Muscle of arm (tissue), 12 donors: ENCODE results near the gene SPOCK3. TPM values are rescaled to one million over a fixed set of nuclear protein-coding genes. Genes with fewer than 3 reads are reported as not detected.

Experiments used
- DNase-seq: peaks from one replicate; pipeline ENCODE4 v3.0.0-alpha.2; 2013
- polyA plus RNA-seq, 12 donors: library from polyadenylated mRNA; unstranded; fragments of 120-200 nt; gene quantifications; one replicate each; pipeline ENCODE4 v1.2.1, GENCODE V29; 2013; ENCODE audit not compliant: insufficient read length in 12 of 12

The SPOCK3 gene
- polyA plus RNA-seq, 12 donors, result 0.54 to 3.7 (median 1.2) TPM; not detected in 1

DNA sequence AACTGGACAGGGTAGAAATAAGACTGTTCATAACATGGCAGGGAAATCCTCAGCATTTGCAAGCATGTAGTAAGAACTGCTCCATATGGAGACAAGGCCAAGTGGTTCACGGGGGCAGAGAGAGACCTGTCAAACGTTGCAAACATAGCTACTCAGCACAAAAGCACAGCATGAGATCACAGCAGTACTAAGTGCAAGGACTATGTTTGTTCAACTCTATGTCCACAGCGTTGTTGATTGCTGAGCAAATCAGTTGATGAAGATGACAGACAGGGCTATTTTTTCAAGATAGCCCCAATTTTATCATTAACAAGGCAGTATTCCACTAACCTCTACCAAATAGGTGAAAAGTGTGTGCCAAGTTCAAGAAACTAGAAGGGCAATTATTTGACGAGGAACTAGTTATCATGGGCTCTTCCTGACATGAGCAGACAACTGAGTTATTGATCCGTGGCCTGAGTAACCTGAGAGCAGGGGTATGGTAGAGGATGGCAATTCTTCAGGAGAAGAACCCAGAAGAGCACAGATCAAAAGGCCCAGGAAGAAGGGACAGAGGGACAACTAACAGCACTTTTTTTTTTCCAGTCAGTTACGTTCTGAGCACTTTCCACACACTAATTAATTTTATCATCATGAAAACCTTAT is 57.4 kb downstream of the SPOCK3 start:
- DNase-seq, result no peak

DNA sequence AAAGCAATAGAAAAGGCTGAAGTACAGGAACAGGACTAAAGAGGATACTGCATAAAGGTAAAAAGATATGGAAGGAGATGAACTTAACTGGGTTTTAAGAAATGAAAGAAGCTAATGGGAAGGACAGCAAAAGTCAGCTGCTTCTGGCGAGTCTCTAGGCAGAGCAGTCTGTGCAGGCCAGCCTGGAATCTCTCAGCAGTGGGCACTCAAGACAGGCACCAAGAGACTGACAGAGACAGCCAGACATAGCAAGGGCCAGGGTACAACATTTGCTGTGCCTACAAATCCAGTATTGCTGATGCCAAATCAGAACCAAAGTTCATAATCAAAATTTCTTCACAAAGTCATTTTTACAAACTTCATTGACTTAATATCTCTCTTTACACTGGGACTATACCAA is 62.4 kb downstream of the SPOCK3 start:
- no peak for DNase-seq

DNA sequence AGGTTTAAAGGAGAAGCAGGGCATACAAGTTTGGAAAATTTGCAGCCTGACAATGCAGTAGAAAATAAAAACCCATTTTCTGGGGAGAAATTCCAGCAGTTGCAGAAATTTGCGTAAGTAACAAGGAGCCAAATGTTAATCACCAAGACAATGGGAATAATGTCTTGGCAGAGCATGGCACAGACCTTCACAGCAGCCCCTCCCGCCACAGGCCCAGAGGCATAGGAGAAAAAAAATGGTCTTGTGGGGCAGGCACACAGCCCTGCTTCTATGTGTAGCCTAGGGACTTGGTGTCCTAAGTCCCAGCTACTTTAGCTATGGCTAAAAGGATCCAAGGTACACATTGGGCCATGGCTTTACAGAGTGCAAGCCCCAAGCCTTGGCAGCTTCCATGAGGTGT is 65.7 kb downstream of the SPOCK3 start:
- no peak for DNase-seq

DNA sequence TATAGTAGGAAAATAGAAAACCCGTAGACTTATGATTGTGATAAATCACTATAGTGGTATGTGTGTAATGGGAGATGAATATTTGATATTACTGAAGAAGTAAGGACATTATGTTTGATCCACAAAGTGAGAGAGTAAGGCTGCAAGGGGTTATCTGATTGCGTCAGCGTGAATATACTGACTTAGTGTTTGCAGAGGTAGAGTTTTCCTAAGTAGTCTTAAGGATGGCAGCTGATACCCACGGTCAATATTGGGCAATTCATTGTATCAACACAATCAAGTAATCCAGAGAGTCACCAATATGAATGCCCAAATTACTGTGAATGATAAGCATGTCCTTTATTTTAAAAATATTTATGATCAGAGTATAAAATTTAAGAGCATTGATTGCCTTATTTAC is 83.7 kb downstream of the SPOCK3 start:
- no peak for DNase-seq

DNA sequence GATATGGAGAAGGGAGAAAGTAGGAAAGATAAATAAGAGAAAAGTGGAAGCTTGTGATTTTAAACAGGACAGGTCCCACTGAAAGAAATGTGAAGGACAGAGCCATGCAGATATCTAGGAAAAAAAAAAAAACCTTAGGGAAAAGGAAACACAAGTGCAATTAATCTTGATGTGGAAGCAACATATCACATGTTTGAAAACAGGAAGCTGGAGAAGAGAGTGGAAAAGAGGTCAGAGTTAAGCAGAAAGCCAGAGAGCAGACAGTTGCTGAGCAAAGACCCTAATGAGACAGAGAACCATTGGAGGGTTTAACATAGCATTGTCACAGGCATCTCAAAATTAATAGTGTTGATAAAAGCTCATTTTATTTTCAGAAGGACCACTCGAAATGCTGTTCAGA is 89.7 kb downstream of the SPOCK3 start:
- no peak for DNase-seq

DNA sequence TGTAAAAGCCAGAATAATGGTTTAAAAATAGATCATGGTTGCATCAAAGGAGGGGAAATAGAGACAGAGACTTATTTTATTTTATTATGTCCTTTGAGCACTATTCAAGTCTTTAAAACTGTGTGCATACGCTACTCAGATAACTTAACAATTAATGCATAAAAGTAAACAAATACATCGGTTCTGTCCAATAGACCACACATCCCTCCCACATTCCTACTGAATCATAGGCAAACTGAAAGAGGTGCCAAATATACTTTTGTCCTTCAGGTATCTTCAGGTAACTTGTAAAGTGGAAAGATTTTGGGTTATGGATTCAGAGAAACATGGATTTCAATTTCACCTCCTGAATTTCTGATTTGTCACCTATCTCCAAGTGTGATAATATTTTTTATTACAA is 91.3 kb downstream of the SPOCK3 start:
- no peak for DNase-seq

DNA sequence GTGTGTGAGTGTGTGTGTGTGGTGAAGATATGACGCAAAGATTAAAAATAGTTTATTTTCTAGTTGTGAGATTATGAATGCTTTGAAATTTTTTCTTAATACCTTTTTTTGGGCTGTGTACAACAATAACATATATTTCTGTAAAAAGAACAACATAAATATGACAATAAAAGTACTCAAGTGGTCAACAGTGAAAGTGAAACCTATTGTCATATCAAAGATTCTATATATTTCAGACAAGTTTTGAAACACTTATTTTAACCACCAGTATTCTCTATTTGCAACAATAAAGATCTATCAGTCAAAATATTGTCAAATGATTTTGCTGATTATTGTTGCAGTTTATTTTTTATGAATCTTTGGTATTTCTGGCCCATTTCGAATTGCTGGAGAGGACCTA is 98.0 kb downstream of the SPOCK3 start:
- DNase-seq, result no peak

DNA sequence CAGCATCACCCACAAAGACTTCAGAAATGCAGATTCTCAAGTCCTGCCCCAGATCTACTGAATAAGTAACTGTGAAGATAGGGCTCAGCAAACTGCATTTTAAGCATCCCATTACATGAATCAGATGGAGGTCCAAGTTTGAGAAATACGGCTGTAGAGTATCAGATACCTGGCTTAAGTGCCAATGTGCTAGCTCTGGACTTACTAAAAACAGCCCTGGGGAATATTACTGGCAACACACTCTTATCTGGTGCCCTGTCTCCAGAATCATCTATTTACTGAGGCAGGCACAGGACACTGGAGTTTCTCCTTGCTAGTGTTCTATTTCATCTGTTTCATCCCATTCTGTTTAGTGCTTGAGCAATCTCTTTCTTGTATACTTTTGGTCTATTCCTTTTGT is 105.1 kb downstream of the SPOCK3 start:
- no peak for DNase-seq

DNA sequence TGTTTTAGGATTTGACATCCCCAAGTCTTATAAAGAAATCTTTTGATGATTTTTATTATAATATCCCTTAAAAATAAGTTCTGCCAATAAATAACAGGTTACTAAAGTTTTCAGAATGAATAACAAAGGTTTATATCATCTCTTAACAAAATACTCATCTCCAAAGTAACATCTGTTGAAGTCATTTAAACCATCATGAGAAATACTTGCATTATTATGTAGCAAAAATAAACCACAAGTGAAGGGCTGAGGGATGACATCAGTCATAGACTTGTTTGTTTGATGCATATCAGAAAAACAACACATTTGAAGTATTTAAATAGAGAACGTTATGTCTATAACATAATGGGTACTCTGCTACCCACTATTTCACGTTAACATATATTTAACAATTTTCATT is 114.9 kb downstream of the SPOCK3 start:
- DNase-seq, result no peak

DNA sequence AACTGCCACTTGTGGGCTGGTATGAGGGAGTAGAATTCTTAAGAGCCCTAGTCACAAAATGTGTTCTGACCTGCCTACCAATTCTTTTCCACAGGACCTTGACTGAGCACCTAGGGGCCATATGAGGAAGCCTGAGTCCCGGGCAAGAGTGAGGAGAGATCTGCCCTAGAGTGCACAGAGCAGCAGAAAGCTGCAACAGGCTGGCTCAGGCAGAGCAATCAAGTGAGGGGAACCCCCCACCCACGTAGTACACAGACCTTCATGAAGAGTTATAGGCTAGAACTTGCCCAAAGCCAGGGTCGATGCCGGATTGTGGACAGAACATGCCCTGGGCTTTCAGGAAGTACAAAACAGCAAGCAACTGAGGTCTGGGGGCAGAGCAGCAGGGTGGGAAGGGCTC is 117.0 kb downstream of the SPOCK3 start:
- no peak for DNase-seq

DNA sequence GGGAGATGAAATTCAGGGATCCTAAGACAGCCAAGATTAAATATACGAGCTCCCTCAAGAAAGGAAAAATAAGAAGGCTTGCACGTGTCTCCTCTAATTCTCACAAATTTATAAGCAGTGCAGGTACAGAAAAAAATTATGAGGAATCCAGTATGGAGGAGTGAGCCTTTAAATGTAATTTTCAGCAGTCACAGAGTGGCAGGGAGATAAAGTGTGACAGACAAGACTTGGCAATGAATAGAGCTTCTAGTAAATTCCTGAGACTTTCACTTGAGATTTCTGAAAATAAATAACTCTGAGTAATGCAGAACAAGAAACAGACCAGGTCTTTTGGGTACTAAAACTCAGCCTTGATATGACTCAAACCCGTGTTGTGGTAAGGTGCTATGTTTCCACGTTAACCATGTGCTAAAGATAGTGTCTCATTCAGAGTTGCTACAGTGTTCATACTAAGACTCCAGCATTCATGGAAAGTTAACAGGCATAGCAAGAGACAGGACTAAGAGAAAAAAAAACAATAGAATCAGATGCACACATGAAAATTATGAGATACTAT is 119.8 kb downstream of the SPOCK3 start:
- no peak for DNase-seq

DNA sequence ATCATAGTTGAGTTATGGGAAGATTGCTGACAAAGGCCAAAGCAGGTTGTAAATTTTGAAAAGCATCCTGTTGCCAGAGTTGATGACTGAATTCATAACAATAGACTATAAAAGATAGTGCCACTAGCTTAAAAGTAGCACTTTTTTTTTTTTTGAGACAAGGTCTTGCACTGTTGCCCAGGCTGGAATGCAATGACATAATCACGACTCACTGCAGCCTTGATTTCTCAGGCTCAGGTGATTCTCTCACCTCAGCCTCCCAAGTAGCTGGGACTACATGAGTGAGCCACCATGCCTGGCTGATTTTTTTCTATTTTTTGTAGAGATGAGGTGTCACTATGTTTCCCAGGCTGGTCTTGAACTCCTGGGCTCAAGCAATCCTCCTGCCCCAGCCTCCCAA is 122.7 kb downstream of the SPOCK3 start:
- no peak for DNase-seq

DNA sequence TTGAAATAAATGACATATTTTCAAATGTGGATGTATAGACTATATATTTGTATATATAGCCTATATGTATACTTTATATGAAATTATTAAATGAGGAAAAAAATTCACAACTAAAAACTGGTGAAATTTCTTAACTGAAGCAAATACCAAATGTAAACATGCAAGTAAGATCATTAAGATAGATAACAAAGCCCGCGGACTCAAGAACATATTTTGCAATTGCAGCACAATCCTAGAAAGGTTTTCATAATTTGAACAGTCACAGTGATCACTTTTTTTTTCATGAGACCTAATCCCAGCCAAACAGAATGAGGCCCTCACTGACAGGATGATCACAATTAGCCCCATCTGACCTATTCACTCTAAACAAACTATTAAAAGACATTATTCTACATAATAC is 123.2 kb downstream of the SPOCK3 start:
- no peak for DNase-seq

DNA sequence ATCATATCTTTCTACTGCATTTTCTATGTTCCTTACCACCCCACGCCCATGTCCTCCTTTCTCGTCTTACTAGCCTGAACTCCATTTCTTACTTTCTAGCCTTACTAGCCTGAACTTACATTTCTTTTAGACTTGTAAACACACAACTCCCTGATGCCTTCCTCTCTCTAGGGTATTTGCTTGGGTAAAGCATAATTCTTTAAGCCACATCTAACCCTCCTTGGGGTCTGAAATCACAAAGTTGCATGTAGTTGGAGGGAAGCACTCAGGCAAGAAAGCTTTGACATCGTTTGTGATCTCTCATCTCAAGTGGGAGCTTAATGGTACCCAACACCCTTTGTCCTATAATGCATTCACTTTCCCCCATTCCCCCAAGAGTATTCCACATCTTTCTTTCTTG is 124.4 kb downstream of the SPOCK3 start:
- no peak for DNase-seq

DNA sequence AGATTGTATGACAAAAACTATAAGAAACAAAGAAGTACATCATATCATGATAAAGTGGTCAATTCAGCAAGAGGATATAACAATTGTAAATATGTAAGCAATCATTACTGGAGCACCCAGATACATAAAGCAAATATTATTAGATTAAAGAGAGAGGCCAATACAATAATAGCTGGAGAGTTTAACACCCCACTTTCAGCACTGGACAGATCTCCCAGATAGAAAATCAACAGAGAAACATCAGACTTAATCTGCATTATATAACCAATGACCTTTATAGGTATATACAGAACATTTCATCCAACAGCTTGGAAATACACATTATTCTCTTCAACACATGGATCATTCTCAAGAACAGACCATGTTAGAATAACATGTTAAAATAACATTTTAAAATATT is 128.4 kb downstream of the SPOCK3 start:
- DNase-seq, result no peak

DNA sequence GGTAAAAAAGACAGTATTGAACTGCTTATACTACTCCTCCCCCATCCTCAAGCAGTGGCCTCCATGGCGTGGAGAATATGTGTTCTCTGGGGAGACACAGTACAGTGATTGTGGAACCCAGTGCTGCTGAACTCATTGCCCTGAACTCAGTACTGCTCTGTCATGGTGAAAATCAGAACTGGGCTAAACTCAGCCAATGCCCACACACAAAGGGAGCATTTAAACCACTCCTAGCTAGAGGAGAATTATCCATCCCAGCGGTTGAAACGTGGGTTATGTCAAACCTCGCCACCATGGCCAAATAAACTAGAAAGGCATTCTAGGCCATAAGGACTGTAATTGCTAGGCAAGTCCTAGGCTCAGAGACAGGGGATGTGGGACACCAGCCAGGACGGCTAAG is 131.8 kb downstream of the SPOCK3 start:
- no peak for DNase-seq

DNA sequence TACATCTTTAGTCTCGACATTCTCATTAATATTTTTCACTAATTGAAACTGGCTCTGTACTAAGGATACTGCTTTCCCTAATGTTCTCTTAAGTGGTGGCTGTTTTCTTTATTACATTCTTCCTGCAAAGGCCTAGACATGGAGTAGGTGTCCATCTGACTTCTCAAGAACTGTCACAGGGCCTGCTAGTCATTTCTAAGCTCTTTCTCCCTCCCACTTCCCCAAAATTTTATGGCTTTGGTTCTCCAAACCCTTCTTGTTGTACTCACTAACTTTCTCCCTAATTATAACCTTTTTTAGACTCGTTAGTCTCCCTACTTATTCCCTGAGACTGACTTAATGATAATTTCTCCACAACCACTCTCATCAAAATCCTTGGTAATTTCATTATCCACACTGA is 133.3 kb downstream of the SPOCK3 start:
- no peak for DNase-seq

DNA sequence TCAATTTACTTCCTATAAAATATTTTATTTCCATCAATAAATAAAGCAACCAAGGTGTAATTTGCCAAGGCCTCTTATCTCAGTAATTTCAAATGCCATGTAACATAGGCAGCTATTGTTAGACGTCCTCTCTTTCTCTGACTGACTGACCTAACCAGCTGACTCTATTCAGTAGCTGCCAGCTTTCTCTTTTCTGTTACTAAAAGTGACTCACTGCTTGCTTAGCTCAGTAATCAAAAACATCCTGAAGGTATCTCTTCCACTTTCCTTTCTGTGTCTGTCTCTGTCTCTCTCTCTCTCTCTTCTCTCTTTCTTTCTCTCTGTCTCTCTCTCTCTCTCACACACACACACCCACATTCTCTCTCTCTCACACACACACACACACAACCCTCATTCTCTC is 134.2 kb downstream of the SPOCK3 start:
- DNase-seq, result no peak

DNA sequence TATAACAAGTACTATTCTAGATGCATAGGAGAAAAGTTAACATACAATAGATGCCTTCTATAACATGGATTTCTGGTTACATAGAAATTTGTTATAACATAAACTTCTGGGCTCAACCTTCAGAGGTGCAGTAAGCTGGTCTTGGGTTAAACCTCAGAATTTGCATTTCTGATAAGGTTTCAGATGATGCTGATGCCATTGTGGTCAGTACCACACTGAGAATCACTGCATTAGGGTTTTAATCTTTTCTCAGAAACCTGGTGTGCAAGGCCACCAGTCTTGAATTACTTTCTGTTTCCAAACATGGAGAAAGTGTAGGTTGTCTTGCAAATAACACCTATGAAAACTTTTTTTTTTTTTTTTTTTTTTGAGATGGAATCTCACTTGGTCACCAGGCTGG is 146.2 kb downstream of the SPOCK3 start:
- no peak for DNase-seq

DNA sequence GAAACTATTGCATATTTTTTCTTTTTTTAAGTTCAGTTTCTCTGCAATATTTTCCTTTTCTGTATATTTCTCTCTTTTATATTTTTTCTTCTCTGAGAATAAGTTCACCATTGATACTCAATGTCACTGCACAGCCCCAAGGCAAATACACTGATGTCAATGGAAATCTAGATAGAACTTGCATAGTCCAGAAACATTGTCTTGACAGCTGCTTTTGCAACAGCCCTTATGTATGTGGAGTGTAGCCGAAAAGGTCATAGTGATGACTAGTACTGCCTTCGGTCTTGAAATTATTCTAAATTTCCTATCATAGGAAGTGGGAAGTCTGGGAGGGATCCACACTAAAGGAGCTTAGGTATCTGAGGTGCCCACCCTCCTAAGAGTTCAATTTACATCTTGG is 150.0 kb downstream of the SPOCK3 start:
- no peak for DNase-seq

DNA sequence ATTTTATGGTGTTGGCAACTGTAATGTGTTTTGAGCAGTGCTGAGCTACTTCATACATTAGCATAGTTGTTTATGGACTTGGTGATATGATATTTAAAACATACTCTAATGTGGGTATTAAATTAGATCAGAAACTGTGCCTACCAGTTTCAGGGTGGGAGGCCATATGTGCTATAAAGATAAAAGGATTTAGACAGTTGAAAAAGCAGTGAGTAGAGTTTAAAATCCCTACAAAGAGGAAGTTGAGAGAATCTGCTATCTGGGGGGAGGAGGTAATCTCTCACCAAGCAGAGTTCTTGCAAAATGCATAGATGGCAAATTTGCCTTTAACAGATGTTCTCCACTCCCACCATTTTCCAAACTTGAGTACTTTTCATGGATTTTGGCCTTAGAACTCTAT is 154.5 kb downstream of the SPOCK3 start:
- DNase-seq, result no peak

DNA sequence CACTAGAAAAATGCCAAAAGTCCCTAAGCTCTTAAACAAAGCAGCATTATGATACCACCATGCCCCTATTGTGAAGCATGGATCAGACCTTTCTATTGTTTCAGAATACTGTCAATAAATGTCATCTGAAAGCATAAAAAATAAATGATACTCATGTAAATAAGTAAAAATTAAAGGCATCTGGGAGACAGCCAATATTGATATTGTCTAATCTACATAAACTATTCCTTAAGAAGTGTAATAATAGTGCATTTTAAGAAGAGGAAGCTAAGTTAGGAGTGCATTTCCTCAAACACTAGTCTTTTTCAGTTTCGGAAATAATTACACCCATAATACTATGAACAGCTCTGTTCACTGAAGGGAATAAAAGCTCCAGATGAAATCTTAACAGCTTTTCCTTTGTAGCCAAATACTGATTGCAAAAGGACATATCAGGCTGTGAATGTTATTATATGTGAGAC is 181.6 kb downstream of the SPOCK3 start:
- no peak for DNase-seq

DNA sequence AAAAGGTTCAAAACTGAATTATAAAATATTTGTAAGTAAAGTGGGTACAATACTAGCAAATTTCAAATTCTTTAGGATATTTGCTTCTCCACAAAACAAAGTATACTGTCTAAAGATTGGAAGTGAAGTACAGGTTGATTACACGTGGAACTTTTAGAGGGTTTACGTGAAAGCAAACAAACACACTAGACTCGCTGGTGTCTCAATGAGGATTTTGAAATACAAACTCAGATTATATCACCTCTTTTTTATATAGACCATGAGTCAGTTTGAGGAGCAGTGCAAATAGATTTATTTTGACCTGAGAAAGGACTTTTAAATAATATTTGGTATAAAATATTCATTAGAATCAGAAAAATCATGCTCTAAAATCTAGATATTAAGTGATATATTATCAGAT is 185.0 kb downstream of the SPOCK3 start:
- DNase-seq, result no peak

DNA sequence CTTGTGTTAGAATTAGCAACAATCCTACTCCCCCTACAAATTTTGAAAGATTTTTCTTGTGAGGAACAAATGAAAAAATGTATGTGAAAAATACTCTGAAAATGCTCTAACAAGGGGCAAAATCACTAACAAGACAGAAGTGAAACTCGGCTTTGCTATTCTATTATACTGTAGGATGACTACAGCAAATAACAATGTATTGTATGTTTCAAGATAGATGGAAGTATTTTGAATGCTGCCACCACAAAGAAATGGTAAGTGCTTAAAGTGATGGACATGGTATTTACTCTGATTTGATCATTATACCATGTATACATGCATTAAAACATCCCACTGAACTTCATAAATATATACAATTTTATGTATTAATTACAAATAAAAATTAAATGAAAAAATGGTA is 192.8 kb downstream of the SPOCK3 start:
- DNase-seq, result no peak
